Hepatocyte (in vitro differentiated cells): Measurements from ENCODE around the gene LGALS3BP. TPM values are rescaled to one million over a fixed set of nuclear protein-coding genes. Genes with fewer than 3 reads are reported as not detected.
A peak's percentile ranks its signal among the peaks of the same experiment; 100 is the strongest.

Experiments used
- DNase-seq: peaks from one replicate; pipeline ENCODE4 v3.0.0-alpha.2; 2016; ENCODE audit warnings: low spot score
- H2AFZ ChIP-seq: fragments of 200-600 bp; sonication (generic); 2 replicates; pipeline ENCODE4 v1.6.0; 2016; ENCODE audit warnings: antibody characterized with exemption, mild to moderate bottlenecking
- H3K27ac ChIP-seq: fragments of 200-600 bp; sonication (generic); 2 replicates; pipeline ENCODE4 v1.5.1; 2016; ENCODE audit warnings: mild to moderate bottlenecking
- H3K27me3 ChIP-seq: fragments of 200-600 bp; sonication (generic); 2 replicates; pipeline ENCODE4 v1.6.1; 2016
- H3K36me3 ChIP-seq: fragments of 200-600 bp; sonication (generic); replicated peaks from 2 replicates; pipeline ENCODE4 v1.5.1; 2016; ENCODE audit warnings: low read depth; ENCODE audit not compliant: insufficient read depth
- H3K4me1 ChIP-seq: fragments of 200-600 bp; sonication (generic); 2 replicates; pipeline ENCODE4 v1.5.1; 2016; ENCODE audit warnings: mild to moderate bottlenecking, moderate library complexity; ENCODE audit not compliant: insufficient read depth
- H3K4me2 ChIP-seq: fragments of 200-600 bp; sonication (generic); 2 replicates; pipeline ENCODE4 v1.6.0; 2016
- H3K4me3 ChIP-seq: fragments of 200-600 bp; sonication (generic); 2 replicates; pipeline ENCODE4 v1.5.1; 2016; ENCODE audit warnings: mild to moderate bottlenecking
- H3K79me2 ChIP-seq: fragments of 200-600 bp; sonication (generic); 2 replicates; pipeline ENCODE4 v1.6.0; 2017; ENCODE audit warnings: mild to moderate bottlenecking
- H3K9me2 ChIP-seq: fragments of 200-600 bp; sonication (generic); replicated peaks from 2 replicates; pipeline ENCODE4 v1.6.0; 2017; ENCODE audit warnings: mild to moderate bottlenecking; ENCODE audit not compliant: insufficient read depth
- H3K9me3 ChIP-seq: fragments of 200-600 bp; sonication (generic); 2 replicates; pipeline ENCODE4 v1.5.1; 2016; ENCODE audit warnings: low read depth, mild to moderate bottlenecking
- H4K20me1 ChIP-seq: fragments of 200-600 bp; sonication (generic); 2 replicates; pipeline ENCODE4 v1.6.0; 2016; ENCODE audit warnings: mild to moderate bottlenecking; ENCODE audit not compliant: insufficient read depth, poor library complexity, severe bottlenecking
- CTCF ChIP-seq: fragments of 200-600 bp; sonication (generic); IDR thresholded peaks from 2 replicates; pipeline ENCODE4 v1.5.1; 2016; ENCODE audit warnings: antibody characterized with exemption, mild to moderate bottlenecking; ENCODE audit not compliant: poor library complexity
- EZH2 ChIP-seq: fragments of 200-600 bp; sonication (generic); IDR thresholded peaks from 2 replicates; pipeline ENCODE4 v1.6.1; 2016; ENCODE audit warnings: antibody characterized with exemption, mild to moderate bottlenecking, borderline replicate concordance
- EZH2phosphoT487 ChIP-seq: fragments of 200-600 bp; sonication (generic); IDR thresholded peaks from one replicate; pipeline ENCODE4 v1.6.1; 2018; ENCODE audit warnings: antibody characterized with exemption, mild to moderate bottlenecking, low read depth, moderate library complexity; ENCODE audit not compliant: unreplicated experiment, severe bottlenecking
- WGBS: methylation state at CpG from one replicate; pipeline ENCODE4 v1.1.6; 2016; ENCODE audit warnings: low lambda C conversion rate; ENCODE audit errors: missing lambda C conversion rate; 5-methylcytosine and 5-hydroxymethylcytosine counted together
- polyA plus RNA-seq: library from polyadenylated mRNA; unstranded; fragments of >200 nt; fragmentation: Nextera tagmentation; extraction: Ambion mirVana; gene quantifications from 2 replicates; pipeline ENCODE4 v1.2.1, GENCODE V29; 2016
- total RNA-seq: library from RNA; depleted of rRNA; stranded (reverse); fragments of >200 nt; gene quantifications from 2 replicates; pipeline ENCODE4 v1.2.3, GENCODE V29; 2014

LGALS3BP gene
- total and polyA plus RNA-seq, 2 experiments from 2014 or later = 305 to 787 TPM

GRCh38 chr17:78958641-78959127 lies 21.0 kb downstream of the LGALS3BP start:
- Histone ChIP-seq H3K9me3 (no peaks in the 10 kb centered on the region), H3K36me3 (no peaks in the 10 kb centered on the region), H3K79me2 (no peaks in the 10 kb centered on the region), H3K9me2 (no peaks in the 10 kb centered on the region), H3K4me2 (no peak overlapping the region), H2AFZ (no peak overlapping the region), H3K27ac (peak overlapping the region; percentile 96), H3K4me3 (no peak overlapping the region), H3K27me3 (no peaks in the 10 kb centered on the region), H4K20me1 (no peaks in the 10 kb centered on the region), H3K4me1 (peaks cover 29% of the 10 kb centered on the region)
- peak; percentile 82 for DNase-seq
- WGBS = 46% methylated on average over 7 of the region's 7 CpGs
- no peak for TF ChIP-seq EZH2
- TF ChIP-seq EZH2phosphoT487 = no peak
- TF ChIP-seq CTCF = no peak

DNA sequence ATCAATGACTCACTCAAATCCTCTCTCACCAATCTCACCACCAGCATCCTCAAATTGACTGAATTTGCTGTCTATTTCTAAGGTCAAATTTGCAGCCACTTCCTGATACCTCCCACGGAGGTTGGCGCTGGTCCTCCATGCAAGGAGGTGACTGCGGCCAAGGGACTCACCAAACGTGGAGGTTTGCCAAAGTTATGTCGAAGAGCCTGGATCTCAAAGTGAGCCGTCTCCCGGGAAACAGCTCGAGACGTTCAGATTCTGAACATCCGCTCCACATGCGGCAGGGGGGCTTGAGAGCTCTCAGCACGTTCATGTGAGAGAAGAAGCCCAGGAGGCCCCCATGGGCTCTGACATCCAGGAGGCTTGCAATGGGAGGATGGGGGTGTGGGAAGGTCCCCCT lies 22.6 kb downstream of the LGALS3BP start:
- Histone ChIP-seq H3K4me3 (no peak overlapping the region), H3K4me2 (no peak overlapping the region), H2AFZ (no peak overlapping the region), H3K36me3 (no peaks in the 10 kb centered on the region), H3K9me3 (no peaks in the 10 kb centered on the region), H3K4me1 (peaks cover 37% of the 10 kb centered on the region), H3K79me2 (no peaks in the 10 kb centered on the region), H3K9me2 (no peaks in the 10 kb centered on the region), H3K27ac (no peak overlapping the region), H4K20me1 (no peaks in the 10 kb centered on the region), H3K27me3 (no peaks in the 10 kb centered on the region)
- DNase-seq = no peak
- TF ChIP-seq EZH2 (no peak), EZH2phosphoT487 (no peak), CTCF (no peak)
- WGBS = 84% methylated on average over 12 of the region's 12 CpGs

DNA sequence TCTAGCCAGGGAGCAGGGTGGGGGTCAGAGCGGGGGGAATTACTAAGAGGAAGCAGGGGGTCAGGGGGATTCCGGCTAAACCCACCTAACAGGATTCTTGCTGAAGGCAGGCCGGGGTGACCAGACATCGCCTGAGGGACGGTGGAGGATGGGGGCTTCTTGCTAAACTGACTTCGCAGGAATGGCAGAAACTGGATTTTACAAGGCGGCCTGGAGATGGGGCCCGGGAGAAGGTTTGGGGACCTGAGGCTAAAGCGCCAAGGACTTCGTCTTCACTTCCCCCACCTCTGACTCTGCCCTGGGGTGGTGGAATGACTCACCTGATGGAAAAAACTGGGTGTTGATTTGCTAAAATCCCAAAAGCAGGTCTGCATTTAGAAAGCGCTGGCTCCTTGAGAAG lies 23.5 kb downstream of the LGALS3BP start:
- Histone ChIP-seq H3K36me3 (no peaks in the 10 kb centered on the region), H3K4me2 (no peak overlapping the region), H3K4me3 (no peak overlapping the region), H4K20me1 (no peaks in the 10 kb centered on the region), H3K4me1 (peaks cover 43% of the 10 kb centered on the region), H3K27me3 (no peaks in the 10 kb centered on the region), H2AFZ (no peak overlapping the region), H3K27ac (no peak overlapping the region), H3K9me2 (no peaks in the 10 kb centered on the region), H3K79me2 (no peaks in the 10 kb centered on the region), H3K9me3 (no peaks in the 10 kb centered on the region)
- no peak for TF ChIP-seq CTCF
- TF ChIP-seq EZH2 = no peak
- no peak for TF ChIP-seq EZH2phosphoT487
- peak; percentile 17 for DNase-seq
- 68% methylated on average over 10 of the region's 11 CpGs for WGBS

DNA sequence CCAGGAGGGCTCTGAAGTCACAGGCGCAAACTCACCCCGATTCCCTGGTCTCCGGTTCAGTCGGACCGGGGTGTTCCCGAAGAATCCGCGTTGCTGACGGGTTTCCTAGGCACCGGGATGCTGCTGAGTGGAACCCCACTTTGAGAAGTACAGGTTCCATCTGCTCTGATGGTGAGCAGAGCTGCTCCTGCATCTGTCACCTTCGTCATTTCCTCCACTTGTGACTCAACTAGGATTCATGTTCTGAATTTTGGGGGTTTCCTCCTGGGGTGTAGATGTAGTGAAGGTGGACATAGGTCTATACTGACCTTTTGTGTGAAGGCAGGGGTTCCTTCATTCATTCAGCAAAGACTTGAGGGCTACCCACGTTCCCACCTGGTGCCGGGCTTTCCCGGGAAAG lies 25.0 kb downstream of the LGALS3BP start:
- Histone ChIP-seq H3K36me3 (no peaks in the 10 kb centered on the region), H3K4me3 (no peak overlapping the region), H3K27me3 (no peaks in the 10 kb centered on the region), H3K9me2 (no peaks in the 10 kb centered on the region), H3K79me2 (no peaks in the 10 kb centered on the region), H3K4me1 (peaks cover 37% of the 10 kb centered on the region), H4K20me1 (no peaks in the 10 kb centered on the region), H2AFZ (no peak overlapping the region), H3K4me2 (no peak overlapping the region), H3K9me3 (peaks cover 6% of the 10 kb centered on the region), H3K27ac (no peak overlapping the region)
- WGBS = 91% methylated on average over 14 of the region's 14 CpGs
- DNase-seq = no peak
- TF ChIP-seq EZH2phosphoT487 = no peak
- TF ChIP-seq CTCF = no peak
- no peak for TF ChIP-seq EZH2
